Parathyroid adenoma (tissue), 2 donors: ENCODE results near the gene AGAP1.

Source experiments
- H2AFZ ChIP-seq: fragments of 300-600 bp; sonication (generic); one replicate; pipeline ENCODE4 v1.7.0; 2017; ENCODE audit warnings: antibody characterized with exemption, mild to moderate bottlenecking
- H3K27ac ChIP-seq: fragments of 300-600 bp; sonication (generic); one replicate; pipeline ENCODE4 v1.7.0; 2017
- H3K27me3 ChIP-seq: fragments of 300-600 bp; sonication (generic); one replicate; pipeline ENCODE4 v1.7.0; 2017; ENCODE audit warnings: low read length; ENCODE audit not compliant: control insufficient read depth, insufficient read depth
- H3K36me3 ChIP-seq: fragments of 300-600 bp; sonication (generic); one replicate; pipeline ENCODE4 v1.7.0; 2017; ENCODE audit warnings: low read length; ENCODE audit not compliant: control insufficient read depth, insufficient read depth
- H3K4me1 ChIP-seq: fragments of 300-600 bp; sonication (generic); one replicate; pipeline ENCODE4 v1.7.0; 2017; ENCODE audit warnings: control low read depth
- H3K4me2 ChIP-seq: fragments of 300-600 bp; sonication (generic); one replicate; pipeline ENCODE4 v1.7.0; 2017; ENCODE audit warnings: low read length
- H3K4me3 ChIP-seq: fragments of 300-600 bp; sonication (generic); one replicate; pipeline ENCODE4 v1.7.0; 2017; ENCODE audit warnings: low read depth, low read length
- H3K79me2 ChIP-seq: fragments of 300-600 bp; sonication (generic); one replicate; pipeline ENCODE4 v1.7.0; 2017; ENCODE audit warnings: control low read depth
- H3K9ac ChIP-seq: fragments of 300-600 bp; sonication (generic); one replicate; pipeline ENCODE4 v1.7.0; 2017; ENCODE audit warnings: mild to moderate bottlenecking
- H3K9me3 ChIP-seq: fragments of 300-600 bp; sonication (generic); one replicate; pipeline ENCODE4 v1.7.0; 2017; ENCODE audit warnings: low read length; ENCODE audit not compliant: control insufficient read depth
- TF ChIP-seq, protein P1 (sequence below): fragments of 300-600 bp; sonication (generic); IDR thresholded peaks from one replicate; pipeline ENCODE4 v1.7.0; 2017; ENCODE audit warnings: antibody characterized with exemption, mild to moderate bottlenecking
- donor health status: primary hyperparathyroidism.

AGAP1 gene

GRCh38 chr2:235674146-235674545 lies 180.3 kb downstream of the AGAP1 start:
- no peak overlapping the region for H2AFZ ChIP-seq
- TF ChIP-seq, protein P1, sequence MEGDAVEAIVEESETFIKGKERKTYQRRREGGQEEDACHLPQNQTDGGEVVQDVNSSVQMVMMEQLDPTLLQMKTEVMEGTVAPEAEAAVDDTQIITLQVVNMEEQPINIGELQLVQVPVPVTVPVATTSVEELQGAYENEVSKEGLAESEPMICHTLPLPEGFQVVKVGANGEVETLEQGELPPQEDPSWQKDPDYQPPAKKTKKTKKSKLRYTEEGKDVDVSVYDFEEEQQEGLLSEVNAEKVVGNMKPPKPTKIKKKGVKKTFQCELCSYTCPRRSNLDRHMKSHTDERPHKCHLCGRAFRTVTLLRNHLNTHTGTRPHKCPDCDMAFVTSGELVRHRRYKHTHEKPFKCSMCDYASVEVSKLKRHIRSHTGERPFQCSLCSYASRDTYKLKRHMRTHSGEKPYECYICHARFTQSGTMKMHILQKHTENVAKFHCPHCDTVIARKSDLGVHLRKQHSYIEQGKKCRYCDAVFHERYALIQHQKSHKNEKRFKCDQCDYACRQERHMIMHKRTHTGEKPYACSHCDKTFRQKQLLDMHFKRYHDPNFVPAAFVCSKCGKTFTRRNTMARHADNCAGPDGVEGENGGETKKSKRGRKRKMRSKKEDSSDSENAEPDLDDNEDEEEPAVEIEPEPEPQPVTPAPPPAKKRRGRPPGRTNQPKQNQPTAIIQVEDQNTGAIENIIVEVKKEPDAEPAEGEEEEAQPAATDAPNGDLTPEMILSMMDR: no peak
- no peak overlapping the region for H3K4me2 ChIP-seq
- no peaks in the 10 kb centered on the region for H3K9me3 ChIP-seq
- no peaks in the 10 kb centered on the region for H3K36me3 ChIP-seq
- no peaks in the 10 kb centered on the region for H3K27me3 ChIP-seq
- H3K9ac ChIP-seq: no peak overlapping the region
- H3K4me1 ChIP-seq: no peaks in the 10 kb centered on the region
- peaks cover 39% of the 10 kb centered on the region for H3K79me2 ChIP-seq
- H3K4me3 ChIP-seq: no peak overlapping the region
- no peak overlapping the region for H3K27ac ChIP-seq

GRCh38 chr2:235674812-235675211 lies 181.0 kb downstream of the AGAP1 start:
- Histone ChIP-seq H3K79me2 (peaks cover 39% of the 10 kb centered on the region), H3K27me3 (no peaks in the 10 kb centered on the region), H3K27ac (no peak overlapping the region), H3K9ac (no peak overlapping the region), H3K9me3 (no peaks in the 10 kb centered on the region), H3K4me3 (no peak overlapping the region), H3K36me3 (no peaks in the 10 kb centered on the region), H2AFZ (no peak overlapping the region), H3K4me2 (no peak overlapping the region), H3K4me1 (no peaks in the 10 kb centered on the region)
- TF ChIP-seq, protein P1: no peak

- Histone ChIP-seq H2AFZ (no peak overlapping the region), H3K9ac (no peak overlapping the region), H3K79me2 (peaks cover 43% of the 10 kb centered on the region), H3K27ac (no peak overlapping the region), H3K4me2 (no peak overlapping the region), H3K27me3 (no peaks in the 10 kb centered on the region), H3K4me3 (no peak overlapping the region), H3K9me3 (no peaks in the 10 kb centered on the region), H3K36me3 (no peaks in the 10 kb centered on the region), H3K4me1 (no peaks in the 10 kb centered on the region)
- TF ChIP-seq, protein P1: no peak
These were observed 182.1 kb downstream of the AGAP1 start for GRCh38 chr2:235675678-235676535.

DNA sequence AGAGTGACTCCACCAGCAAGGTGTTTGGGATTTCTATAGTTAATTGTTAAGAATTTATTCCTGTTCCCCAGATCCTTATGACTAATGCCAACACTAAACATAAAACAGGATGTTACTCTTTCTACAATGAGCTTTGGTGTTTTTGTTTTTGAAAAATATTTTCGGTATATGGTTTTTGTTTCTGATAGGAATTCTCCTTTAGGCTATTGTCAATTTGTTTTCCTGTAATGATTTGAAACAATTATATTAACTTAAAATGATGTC lies 182.6 kb downstream of the AGAP1 start:
- Histone ChIP-seq H3K9ac (no peak overlapping the region), H3K4me2 (no peak overlapping the region), H3K27ac (no peak overlapping the region), H3K27me3 (no peaks in the 10 kb centered on the region), H3K4me1 (no peaks in the 10 kb centered on the region), H3K9me3 (no peaks in the 10 kb centered on the region), H3K4me3 (no peak overlapping the region), H3K79me2 (peaks cover 41% of the 10 kb centered on the region), H3K36me3 (no peaks in the 10 kb centered on the region), H2AFZ (no peak overlapping the region)
- TF ChIP-seq, protein P1: no peak

DNA sequence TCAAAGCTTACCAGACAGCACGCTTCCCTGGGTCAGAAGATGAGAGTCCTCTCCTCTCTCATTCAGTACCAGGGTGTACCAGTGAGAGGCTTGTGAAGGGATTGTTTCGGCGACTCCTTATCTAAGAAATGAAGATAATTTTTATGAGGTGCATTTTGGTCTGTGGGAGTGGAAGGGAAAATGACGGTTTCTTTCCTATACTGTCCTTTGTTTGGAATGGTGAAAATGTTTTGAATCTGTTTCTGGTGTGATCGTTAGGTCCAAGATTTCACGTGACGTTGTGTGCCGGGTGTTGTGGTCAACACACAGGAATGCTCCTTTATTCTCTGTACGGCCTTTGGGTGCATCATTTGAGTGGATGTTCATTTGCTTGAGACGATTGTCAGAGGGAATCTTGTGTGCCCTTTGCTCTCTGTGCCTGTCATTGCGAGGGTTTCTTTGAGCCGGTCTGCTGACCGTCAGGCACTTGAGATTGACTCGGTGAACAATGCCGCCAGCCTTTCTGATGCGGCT lies 183.5 kb downstream of the AGAP1 start:
- no peak overlapping the region for H3K27ac ChIP-seq
- H3K4me1 ChIP-seq: no peaks in the 10 kb centered on the region
- H2AFZ ChIP-seq: no peak overlapping the region
- H3K79me2 ChIP-seq: peaks cover 38% of the 10 kb centered on the region
- H3K9me3 ChIP-seq: no peaks in the 10 kb centered on the region
- H3K4me2 ChIP-seq: no peak overlapping the region
- H3K9ac ChIP-seq: no peak overlapping the region
- TF ChIP-seq, protein P1: no peak
- H3K4me3 ChIP-seq: no peak overlapping the region
- no peaks in the 10 kb centered on the region for H3K27me3 ChIP-seq
- H3K36me3 ChIP-seq: no peaks in the 10 kb centered on the region
